IPS DF 4.7 (cell line): ENCODE results near the gene WNT7B.

Experiments
- DNase-seq: peaks from one replicate; pipeline ENCODE4 v3.0.0-alpha.2; 2013; ENCODE audit warnings: low spot score; ENCODE audit errors: extremely low read depth

The WNT7B gene

DNA sequence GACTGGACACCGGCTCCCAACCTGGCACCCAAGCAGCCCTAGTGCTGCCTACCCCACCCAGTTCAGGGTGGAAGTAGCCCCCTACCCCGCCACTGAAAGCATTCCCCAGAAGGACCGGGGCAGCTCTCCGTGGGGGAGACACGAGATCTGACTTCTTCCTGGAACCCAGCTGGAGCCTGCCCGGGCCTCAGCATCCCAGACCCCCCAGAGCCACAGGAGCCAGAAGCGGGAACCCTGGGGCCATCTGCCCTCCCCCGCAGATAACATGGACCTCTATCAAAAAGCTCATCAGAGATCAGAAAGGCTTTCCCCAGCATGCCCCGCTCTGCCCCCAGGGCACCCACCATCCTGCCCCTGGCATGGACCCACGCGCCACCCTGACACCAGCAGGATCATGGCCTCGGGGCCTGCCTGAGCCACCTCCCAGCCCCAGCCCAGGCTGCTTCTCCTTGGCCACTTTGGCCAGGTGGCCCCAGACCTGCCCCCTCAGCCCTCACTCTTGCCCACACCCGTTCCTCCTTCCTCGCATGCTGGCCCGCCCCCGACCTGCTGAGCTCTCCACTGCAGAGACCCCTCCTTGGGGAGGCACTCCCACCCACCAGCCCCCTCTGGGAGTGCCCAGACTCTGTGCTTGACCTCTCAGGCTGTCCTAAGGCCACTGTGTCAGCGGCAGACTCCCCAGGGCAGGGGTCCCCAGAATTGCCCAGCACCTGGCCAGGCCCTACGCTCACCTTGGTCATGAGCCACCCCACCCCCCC is 17.1 kb downstream of the WNT7B start:
- DNase-seq: no peak

DNA sequence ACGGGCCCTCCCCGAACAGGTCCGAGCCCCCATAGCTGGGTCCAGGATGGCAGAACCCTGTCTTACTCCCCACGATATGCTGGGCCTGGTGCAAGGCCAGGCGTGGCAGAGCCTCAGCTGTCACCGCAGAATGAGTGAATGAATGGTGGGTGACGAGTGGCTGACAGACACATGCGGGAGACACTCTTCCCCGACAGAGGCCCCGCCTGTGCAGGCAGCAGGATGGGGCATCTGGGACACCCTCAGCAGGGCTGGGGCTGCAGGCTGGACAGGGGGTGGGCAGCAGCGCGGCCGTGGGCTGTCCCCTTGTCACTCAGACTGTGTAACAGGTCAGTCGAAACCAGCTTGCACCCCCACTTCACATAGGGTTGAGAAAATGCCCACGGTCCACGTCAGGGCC is 18.0 kb downstream of the WNT7B start:
- no peak for DNase-seq

DNA sequence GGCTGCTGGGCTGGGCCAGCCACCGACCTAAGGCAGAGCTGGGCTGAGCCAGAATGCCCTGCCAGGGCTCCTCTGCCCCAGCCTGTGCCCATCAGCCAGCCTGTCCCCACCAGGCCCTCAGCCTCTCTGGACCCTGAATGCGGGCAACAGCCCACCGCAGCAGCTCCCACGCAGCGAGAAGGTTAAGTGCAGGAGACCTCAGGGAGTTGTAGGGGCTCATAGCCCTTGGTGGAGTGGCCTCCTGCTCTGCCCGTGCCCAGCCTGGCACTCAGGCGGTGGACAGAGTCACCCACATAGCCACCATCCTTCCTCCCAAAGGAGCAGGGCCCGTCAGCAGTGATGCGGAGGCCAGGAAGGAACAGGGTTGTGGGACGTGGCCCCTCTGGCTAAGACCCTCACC is 19.1 kb downstream of the WNT7B start:
- DNase-seq: no peak

DNA sequence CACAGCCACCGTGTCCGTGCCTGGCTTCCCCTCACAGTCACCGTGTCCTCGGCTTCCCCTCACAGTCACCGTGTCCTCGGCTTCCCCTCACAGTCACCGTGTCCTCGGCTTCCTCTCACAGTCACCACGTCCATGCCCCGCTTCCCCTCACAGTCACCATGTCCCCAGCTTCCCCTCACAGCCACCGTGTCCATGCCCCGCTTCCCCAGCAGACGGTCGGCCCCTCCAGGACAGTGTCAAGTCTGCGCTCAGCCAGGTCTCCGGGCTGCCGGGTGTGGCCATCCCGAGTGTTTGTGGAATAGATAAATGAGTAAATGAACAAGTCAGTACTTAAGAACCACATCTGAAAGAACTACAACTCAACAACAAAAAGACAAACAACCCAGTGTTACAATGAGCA is 23.8 kb downstream of the WNT7B start:
- DNase-seq: no peak

DNA sequence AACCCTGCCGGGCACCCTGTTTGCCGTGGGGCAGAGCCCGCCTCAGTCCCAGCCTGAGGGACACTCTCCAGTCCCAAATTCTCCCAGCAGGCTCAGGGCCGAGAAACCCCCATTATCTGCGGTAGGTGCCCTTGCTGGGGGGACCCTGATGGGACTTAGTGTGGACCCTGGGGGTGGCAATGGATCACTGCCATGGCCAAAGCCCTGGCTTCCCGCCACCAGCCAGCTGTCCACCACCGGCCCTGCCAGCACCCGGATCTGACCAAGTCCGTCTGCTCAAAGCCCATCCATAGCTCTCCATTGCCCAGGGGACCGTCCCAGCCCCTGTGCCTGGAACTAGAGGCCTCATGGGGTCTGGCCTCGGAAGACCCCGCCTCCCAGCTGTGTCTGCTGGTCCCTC is 24.4 kb downstream of the WNT7B start:
- DNase-seq: no peak

DNA sequence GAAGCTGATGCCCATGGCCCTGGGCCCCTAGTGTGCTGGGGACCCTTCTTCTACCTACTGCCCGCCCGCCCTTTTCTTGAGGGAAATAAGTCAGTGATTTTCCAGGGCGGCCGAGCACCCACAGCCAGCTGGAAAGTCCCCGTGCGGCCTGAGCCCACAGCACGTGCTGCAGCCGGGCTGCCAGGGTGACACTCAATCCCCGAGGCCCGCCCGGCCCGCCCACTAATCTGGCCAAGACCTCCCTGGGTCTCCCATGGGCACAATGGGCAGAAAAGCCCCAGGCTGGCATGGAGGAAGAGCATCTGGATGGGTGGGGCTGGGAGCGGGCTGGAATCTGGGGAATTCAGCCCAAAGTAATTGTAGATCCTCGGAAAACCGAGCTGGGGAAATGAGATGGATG is 24.8 kb downstream of the WNT7B start:
- DNase-seq: no peak

DNA sequence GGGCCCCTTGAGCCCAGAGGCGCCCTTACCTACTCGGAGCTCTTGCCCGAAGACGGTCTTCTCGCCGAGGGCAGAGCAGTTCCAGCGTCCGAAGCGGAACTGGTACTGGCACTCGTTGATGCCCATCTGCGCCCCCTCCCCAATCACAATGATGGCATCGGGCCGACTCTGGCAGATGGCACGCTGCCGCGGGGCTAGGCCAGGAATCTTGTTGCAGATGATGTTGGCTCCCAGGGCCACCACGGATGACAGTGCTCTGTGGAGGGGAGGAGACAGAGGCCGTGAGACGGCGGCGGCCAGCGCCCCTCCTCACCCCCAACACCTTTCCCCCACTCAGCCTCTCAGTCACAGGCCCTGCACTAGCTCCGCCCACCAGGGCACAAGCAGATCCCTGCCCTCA is 27.1 kb downstream of the WNT7B start:
- DNase-seq: no peak

DNA sequence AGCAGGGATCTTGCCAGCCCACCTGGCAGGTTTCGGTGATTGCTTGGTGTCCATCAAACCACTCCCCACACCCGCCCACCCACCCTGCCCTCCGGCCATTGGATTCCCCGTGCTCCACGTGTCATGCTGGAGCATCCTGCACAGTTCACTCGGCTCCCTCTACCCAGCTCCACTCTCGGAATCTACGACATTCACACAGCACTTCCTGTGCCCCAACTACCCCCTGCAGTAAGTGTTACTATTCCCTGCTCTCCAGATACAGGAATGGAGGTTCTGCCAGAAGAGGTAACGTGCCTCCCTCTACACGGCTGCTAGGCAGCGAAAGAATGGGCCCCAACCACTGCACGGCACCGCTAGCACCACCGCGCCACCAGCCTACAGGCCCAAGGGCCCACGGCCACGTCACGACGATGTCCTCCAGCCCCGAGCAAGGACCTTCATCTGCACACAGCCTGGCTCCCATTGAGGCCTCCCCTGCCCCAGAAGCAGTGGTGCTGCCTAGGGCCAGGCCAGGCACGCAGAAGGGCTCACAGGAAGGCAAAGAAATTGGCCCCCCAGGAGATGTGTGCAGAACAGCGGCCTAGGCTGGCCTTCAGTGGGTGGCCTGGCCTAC is 27.6 kb downstream of the WNT7B start:
- no peak for DNase-seq

DNA sequence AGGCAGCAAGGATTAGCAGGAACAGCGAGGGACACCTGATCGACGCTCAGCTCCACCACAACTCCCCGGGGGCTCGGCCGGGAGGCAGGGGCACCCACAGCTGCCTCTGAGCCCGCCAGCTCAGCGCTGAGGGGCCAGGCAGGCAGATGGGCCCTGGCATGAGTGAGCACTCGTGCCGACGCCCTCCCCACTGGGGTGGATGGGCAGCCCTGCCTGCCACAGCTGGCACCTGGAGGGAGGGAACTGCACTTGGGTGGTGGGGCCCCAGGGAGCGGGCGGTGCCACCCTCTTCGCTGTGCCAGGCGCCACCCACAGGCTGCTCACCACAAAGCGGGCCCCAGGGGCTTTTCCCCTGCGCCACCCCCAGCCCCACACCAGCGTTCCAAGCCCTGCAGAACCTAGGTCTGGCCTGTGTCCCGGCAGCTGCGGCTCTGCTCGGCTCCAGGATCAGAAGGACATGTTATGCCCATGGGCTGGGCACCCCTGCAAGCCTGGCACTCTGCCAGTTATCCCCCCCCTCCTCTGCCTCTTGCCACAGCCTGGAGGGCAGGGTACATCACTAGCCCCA is 28.8 kb downstream of the WNT7B start:
- DNase-seq: no peak

DNA sequence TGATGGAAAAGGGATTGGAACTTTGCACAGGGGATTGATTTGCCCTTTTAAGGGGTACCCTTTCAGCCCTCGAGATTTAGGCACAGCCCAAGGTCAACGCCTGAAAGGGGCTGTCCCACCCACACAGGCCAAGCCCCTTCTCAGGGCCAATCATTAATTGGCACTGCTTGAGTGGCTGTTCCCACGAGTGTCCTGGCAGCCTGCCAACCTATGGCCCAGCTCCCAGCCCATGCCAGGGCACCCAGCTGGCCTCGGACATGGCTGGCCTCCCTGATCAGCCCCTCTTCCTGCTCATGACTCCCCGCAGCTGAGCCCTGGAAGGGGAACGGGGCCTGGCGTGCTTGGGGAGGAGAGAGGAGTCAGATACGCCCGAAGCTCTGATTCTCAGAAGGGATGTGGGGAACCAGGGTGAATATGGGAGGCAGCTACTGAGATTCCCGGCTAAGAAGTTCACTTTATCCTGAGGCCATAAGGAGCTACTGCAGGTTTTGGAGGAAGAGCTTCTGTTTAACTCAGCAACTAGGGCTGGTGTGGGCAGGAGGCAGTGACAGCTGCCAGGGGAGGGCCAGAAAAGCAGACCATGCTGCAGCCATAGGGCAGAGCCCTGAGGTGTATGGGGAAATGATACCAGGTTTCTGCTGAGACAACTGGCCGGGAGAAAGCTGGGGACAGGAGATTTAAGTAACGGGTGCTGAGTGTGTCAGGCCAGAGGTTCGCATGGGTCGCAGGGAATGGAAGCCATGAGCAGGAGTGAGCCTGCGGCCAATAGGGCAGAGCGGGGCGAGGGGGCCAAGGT is 30.0 kb downstream of the WNT7B start:
- DNase-seq: no peak

DNA sequence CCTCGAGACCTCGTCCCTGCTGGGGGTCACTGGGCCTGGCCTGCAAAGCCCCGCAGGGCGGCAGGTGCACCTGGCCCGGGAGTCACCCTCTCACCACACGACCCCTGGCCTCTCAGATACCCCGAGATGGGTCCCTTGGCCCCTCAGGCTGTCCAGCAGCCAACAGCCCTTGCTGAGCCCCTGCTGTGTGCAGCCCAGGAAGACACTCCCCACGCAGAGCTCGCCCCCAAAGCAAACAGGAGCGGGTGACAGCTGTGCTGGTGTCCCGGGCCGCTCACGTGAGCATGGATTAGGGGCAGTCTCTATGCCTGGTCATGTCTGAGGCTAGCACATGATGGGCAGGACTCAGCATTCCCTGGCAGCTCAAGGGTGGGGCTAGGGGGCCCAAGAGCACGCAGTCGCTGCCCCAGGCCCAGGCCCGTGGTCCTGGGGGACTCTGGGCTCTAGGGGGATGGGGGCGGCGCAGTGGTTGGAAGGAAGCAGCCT is 31.3 kb downstream of the WNT7B start:
- no peak for DNase-seq

DNA sequence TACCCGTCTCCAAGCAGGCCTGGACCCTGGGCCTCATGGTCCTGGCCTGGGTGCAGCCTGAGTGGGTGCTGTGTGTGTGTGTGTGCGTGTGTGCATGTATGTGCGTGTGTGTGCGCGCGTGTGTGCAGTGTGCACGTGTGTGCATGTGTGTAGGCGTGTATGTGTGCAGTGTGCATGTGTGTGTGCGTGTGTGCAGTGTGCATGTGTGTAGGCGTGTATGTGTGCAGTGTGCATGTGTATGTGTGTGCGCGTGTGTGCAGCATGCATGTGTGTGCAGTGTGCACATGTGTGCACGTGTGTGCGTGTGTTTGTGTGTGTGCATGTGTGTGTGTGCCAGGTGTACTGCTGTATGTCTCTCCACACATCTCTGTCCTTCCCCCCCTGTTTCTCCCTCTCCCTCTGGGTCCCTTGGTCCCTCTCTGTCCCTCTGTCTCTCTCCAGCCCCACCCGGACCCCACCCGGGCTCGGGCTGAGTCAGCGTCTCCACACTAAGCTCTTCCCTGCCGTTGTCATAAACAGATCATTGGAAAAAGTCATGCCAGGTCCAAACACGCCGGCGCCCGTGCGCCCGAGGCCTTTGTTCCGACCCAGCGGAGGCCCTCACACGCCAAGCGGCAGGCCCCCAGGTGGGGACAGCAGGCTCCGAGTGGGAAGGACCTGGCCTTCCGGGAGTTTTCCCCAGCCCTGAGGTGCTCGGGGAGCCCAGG is 34.0 kb downstream of the WNT7B start:
- DNase-seq: no peak

DNA sequence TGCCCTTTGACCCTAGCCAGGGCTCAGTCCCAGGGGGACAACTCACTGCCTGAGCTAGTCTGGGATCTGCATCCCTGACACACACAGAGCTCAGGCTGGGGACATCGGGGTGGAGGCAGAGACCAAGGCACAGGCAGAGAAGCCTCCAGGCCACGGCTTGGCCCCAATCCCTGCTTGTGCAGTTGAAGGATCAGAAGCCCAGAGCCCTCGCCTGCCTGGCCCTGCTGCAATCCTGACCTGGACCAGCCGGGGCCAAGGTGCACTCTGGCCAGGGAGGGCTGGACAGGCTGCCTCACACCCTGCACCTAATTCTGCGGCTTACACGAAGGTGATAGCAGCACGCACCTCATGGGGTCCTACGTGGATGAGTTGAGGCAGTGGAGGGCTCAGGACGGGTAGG is 34.6 kb downstream of the WNT7B start:
- no peak for DNase-seq

DNA sequence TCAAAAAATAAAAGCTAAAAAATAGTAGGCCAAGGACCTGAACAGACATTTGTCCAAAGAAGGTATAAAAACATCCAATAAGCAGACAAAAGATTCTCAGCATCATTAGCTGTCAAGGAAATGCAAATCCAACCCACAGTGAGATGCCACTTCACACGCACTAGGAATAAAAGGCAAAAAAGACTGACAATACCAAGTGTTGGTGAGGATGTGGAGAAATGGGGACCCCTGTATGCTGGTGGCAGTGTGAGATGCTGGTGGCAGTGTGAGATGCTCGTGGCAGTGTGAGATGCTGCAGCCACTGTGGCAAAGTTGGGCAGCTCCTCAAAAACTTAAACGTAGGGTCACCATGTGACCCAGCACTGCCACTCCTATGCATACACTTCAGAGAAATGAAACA is 38.0 kb downstream of the WNT7B start:
- DNase-seq: no peak

DNA sequence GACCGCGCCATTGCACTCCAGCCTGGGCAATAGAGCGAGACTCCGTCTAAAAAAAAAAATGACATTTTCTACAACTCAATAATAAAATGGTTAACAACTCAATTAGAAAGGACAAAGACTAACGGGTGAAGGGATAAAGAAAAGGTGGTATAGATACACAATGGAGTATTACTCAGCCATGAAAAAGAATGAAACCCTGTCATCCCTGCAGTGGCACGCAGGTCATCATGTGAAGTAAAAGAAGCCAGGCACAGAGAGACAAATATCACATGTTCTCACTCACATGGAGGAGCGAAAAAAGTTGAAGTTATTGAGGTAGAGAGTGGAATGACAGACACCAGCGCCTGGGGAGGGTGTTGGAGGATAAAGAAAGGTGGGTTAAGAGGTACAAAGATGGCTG is 39.0 kb downstream of the WNT7B start:
- DNase-seq: no peak

DNA sequence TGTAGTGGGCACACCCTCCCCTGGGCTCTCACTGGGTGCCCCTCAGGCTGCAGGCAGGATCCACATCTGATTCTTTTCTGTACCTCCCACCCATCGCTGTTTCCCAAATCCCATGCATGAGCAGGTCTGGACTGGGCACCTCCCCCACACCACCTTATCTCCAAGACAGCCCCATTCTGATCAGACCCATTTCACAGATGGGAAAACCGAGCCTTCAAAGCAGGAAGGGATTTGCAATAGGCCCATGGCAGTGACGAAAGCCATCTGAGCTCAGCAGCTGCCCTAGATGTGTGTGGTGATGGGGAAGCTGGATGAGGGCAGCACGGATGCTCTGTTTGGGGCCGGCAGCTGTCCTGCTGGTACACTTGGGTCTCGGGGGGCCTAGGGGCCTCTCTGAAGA is 41.4 kb downstream of the WNT7B start:
- no peak for DNase-seq

DNA sequence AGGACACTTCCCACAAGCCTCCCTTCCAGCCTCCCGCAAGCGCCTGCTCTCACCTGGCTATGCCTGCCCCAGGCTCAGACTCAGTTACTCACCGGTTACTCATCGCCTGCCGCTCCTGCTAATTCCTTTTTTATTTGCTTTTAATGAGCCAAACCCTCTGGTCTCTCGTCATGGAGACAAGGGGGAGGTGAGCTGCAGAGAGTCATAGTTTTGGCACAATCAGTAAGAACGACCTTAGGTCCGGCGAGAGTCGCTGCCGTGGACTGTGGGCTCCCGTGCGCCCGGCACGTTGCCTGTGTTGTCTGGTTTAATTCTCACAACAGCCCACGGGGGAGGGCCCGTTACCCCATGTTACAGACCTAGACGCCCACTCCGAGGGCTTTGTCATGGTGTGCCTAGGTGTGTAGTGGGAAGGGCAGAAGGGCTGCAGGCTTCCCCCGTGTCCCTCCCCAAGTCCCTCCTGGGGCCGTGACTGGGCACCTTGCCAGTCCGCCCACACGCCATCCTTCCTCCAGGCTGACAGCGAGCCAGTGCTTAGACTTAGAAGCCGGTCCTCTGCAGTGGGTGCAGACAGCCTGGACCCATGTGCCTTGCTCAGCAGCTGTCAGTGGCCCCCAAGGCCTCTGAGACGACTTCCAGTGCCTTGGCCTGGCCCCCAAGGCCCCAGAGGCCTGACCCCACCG is 42.2 kb downstream of the WNT7B start:
- DNase-seq: no peak

DNA sequence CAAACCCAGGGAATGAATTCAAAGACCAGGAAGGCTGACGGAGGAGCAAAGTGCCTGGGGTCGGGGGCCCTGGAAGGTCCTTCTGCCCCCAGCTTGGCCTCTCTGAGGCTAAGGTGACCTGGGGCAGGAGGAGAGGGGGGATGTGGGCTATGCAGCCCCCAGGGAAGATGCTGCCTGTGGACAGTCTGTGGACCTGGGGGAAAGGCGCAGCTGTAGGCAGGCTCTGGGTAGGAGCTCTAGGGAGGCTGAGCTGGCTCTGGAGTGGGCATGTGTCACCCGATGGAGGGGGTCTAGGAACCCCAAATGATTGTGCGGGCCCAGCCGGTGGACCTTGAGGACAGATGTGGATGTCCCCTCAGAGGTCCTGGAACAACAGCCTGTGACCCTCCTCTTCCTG is 42.8 kb downstream of the WNT7B start:
- no peak for DNase-seq

DNA sequence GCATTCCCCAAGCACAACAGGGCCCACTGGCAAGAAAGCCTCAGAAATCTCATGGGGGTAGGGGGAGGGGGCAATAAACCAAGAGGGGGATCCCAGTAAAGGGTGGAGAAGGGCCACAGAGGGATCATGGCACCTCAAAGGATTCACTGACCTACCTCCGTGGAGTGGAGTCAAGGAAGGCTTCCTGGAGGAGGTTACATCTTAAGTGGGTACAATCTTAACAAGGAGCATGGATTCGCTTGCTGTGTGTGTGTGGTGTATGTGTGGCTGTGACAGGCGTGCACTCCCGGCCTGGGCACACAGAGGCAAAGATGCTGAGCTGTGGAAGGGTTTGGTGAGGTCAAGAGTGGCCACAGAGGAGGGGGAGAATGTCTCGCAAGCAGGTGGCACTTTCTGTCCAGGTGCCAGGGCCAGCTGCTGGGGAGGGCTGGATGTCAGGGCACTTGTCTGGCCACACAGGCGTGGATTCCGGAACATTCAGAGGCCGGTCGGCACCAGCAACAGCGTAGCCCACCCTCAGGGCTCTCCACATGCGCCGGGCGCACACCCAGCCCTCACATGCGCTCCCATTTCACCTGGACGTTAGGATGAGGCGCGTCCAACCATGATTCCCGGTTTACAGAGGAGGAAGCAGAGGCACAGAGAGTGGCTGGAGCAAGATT is 43.3 kb downstream of the WNT7B start:
- DNase-seq: no peak

DNA sequence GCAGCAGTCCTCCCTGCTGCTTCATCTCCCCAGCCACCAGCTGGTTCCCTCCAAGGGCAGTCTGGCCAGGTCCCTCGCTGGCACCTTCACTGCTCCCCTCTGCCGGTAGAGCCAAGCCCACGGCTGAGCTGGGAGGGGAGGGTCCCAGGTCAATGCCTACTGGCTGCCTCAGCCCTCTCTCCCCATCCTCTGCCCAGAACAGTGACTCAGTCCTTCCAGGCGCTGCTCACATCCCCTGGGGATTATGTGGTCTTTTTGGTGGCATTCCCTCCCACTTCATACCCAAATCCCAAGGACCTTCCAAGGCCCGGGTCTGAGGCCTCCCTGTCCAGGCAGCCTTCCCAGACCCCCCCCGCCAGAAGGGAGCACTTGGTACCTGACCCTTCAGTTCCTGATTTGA is 44.9 kb downstream of the WNT7B start:
- no peak for DNase-seq
